Heart left ventricle (tissue), 13 donors: ENCODE results near the gene RMND1.

Experiments
- POLR2A ChIP-seq, 2 donors: fragments of 450-650 bp; IDR thresholded peaks; one replicate each; pipeline ENCODE4 v1.6.1; 2017; ENCODE audit warnings: antibody characterized with exemption in 2 of 2, mild to moderate bottlenecking in 2 of 2, moderate library complexity in 2 of 2
- TF ChIP-seq, protein P1 (sequence below), 12 donors: fragments of 200-600 bp; sonication (generic) in 4 of 12; IDR thresholded peaks; one replicate each; pipeline versions ENCODE4 v1.5.0 to v1.8.0; 2018 to 2022; ENCODE audit warnings: antibody characterized with exemption in 12 of 12, mild to moderate bottlenecking in 5 of 12
- donor health status: ischemic (EF 13 %, LVEDD 7.1; RV severe dilation, severe dysfunction).
- donor health status: DM: no; HTN: yes; CAD: no.
- donor health status: DM: no; HTN: no; CAD: no.
- donor health status: ischemic (EF 25% LVEDD 6.9; RV normal size, moderate dysfunction).
- donor health status: ischemic (EF 25% LVEDD 5.7; RV mildly dilated, moderate dysfunction).
- donor health status: ischemic (EF 35%, LVEDD 5.7; RV mildly dilated, moderate dysfunction).
- donor health status: nonischemic (EF 11% LVEDD 7.7; RV severe dilation, severe dysfunction).
- donor health status: DM: yes; HTN: yes; CAD: no.
- donor health status: PGD.
- donor health status: ischemic (EF 29% LVEDD 5.4; RV normal size, mild dysfunction).
- donor health status: nonischemic (EF 23%, LVEDD 6.1; RV moderate dilation, normal function).

DNA sequence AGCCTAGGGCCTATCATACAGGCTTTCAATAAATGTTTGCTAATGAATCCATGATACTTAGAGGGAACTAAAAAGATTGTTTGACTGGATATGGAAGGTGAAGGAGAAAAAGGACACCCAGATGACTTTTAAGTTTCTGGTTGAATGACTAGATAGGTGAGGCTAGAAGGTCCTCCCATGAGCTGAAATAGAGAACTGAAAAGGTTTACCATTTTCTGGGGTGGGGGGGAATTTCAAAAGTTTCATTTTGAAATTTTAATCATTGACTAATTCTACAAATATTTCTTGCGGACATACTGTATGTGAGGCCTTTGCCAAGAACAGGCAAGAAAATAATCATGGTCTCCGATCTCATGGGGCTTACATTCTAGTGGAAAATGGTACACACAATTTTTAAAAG, 42.7 kb downstream of the RMND1 start:
- TF ChIP-seq, protein P1, sequence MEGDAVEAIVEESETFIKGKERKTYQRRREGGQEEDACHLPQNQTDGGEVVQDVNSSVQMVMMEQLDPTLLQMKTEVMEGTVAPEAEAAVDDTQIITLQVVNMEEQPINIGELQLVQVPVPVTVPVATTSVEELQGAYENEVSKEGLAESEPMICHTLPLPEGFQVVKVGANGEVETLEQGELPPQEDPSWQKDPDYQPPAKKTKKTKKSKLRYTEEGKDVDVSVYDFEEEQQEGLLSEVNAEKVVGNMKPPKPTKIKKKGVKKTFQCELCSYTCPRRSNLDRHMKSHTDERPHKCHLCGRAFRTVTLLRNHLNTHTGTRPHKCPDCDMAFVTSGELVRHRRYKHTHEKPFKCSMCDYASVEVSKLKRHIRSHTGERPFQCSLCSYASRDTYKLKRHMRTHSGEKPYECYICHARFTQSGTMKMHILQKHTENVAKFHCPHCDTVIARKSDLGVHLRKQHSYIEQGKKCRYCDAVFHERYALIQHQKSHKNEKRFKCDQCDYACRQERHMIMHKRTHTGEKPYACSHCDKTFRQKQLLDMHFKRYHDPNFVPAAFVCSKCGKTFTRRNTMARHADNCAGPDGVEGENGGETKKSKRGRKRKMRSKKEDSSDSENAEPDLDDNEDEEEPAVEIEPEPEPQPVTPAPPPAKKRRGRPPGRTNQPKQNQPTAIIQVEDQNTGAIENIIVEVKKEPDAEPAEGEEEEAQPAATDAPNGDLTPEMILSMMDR (IDR thresholded peaks at IDR 0.05): no peak
- no peak for TF ChIP-seq POLR2A (IDR thresholded peaks at IDR 0.05)
